Measurements from ENCODE around the gene CD163L1.

- TF ChIP-seq CTCF (IDR thresholded peaks at IDR 0.05; ENCODE audit: low read depth, low read length) (no peak), EZH2phosphoT487 (IDR thresholded peaks at IDR 0.05; ENCODE audit: low read depth) (no peak)
These were observed 119.8 kb downstream of the CD163L1 start for GRCh38 chr12:7324176-7324575.

All from OCI-LY3 (cell line).